ENCODE data around the gene ITCH. TPM values are rescaled to one million over a fixed set of nuclear protein-coding genes. Genes with fewer than 3 reads are reported as not detected.
"Not testable (repeated sequence)": the region's sequence is repeated elsewhere in the genome, so short reads cannot be mapped to it uniquely, and the experiment has no call there.

Gene ITCH
- total and polyA plus RNA-seq, 2 of the 8 experiments (the other 6 are each of a cell fraction or from before 2014, with no cell fraction given): 3.9 to 45.2 TPM

- TF ChIP-seq ATF3 (IDR thresholded peaks at IDR 0.05; ENCODE audit: insufficient read depth, low read depth, low read length) (no peak), POU5F1 (IDR thresholded peaks at IDR 0.05; ENCODE audit: low read depth, low read length) (no peak), BRCA1 (IDR thresholded peaks at IDR 0.05; ENCODE audit: low read depth, low read length) (no peak), EZH2 (IDR thresholded peaks at IDR 0.05; ENCODE audit: low read depth, low read length, severe bottlenecking) (no peak)
Measured at GRCh38 chr20:34382174-34382573, 19.1 kb downstream of the ITCH start (continued).

- H2AK5ac ChIP-seq (ENCODE audit: low read depth, low read length); H3K9ac ChIP-seq (replicated peaks in 1 of 4; ENCODE audit: extremely low read depth in 1 of 4, low read depth in 3 of 4, low read length in 3 of 4); H4K8ac ChIP-seq (ENCODE audit: extremely low read depth, insufficient read depth, low read length); H2AFZ ChIP-seq (ENCODE audit: low read length); H2BK15ac ChIP-seq (ENCODE audit: low read length); H4K5ac ChIP-seq (ENCODE audit: insufficient read length, low read depth, low read length); H2BK12ac ChIP-seq (ENCODE audit: low read depth, low read length); H3K79me1 ChIP-seq (ENCODE audit: low read depth, low read length); H3K23me2 ChIP-seq (ENCODE audit: low read depth, low read length); H3K18ac ChIP-seq (ENCODE audit: extremely low read depth, low read length); H2BK120ac ChIP-seq (replicated peaks; ENCODE audit: low read depth, low read length); H3K27me3 ChIP-seq (replicated peaks in 1 of 4; ENCODE audit: control insufficient read depth in 3 of 4, extremely low read depth in 1 of 4, insufficient read depth in 3 of 4, low read length in 3 of 4); H3K4me1 ChIP-seq (replicated peaks in 1 of 4; ENCODE audit: control insufficient read depth in 3 of 4, insufficient read depth in 4 of 4, low read length in 3 of 4); H3K4ac ChIP-seq (replicated peaks; ENCODE audit: insufficient read length, low read depth, low read length); H3K23ac ChIP-seq (ENCODE audit: insufficient read length); FAIRE-seq; H3K36me3 ChIP-seq (ENCODE audit: control insufficient read depth in 2 of 4, insufficient read depth in 4 of 4, low read length in 3 of 4); H3K56ac ChIP-seq (replicated peaks; ENCODE audit: insufficient read length, low read depth, low read length); H4K91ac ChIP-seq (replicated peaks; ENCODE audit: insufficient read length, low read length); H2BK5ac ChIP-seq (ENCODE audit: low read depth, low read length); H3K14ac ChIP-seq (ENCODE audit: insufficient read length); H3K4me3 ChIP-seq (ENCODE audit: extremely low read depth in 1 of 4, insufficient read depth in 2 of 4, low read depth in 3 of 4, low read length in 4 of 4); H3K9me3 ChIP-seq (ENCODE audit: insufficient read depth in 2 of 2, low read depth in 1 of 2, low read length in 1 of 2); H3K4me2 ChIP-seq (ENCODE audit: insufficient read depth in 1 of 2, low read depth in 2 of 2, low read length in 2 of 2); H2BK20ac ChIP-seq (ENCODE audit: low read length); DNase-seq (ENCODE audit: low read depth in 1 of 2, low spot score in 2 of 2); H4K20me1 ChIP-seq (replicated peaks in 1 of 2; ENCODE audit: control insufficient read depth in 1 of 2, insufficient read depth in 2 of 2, low read length in 2 of 2); H3K27ac ChIP-seq (ENCODE audit: low read depth, low read length): not testable (repeated sequence)
- H3K79me2 ChIP-seq (ENCODE audit: control insufficient read depth in 1 of 2, insufficient read depth in 2 of 2, low read length in 2 of 2): peaks cover 0 to 57% of the 10 kb centered on the region in 2 experiments; a peak in 2 of 4 replicates
- 94% methylated on average over 14 of the region's 14 CpGs; no CpG with 5 or more reads in 1 of the 2 experiments for WGBS, 2 experiments (ENCODE audit: extremely low coverage in 1 of 2, insufficient coverage in 1 of 2, insufficient read length in 1 of 2, insufficient replicate concordance in 2 of 2, low coverage in 1 of 2, low lambda C conversion rate in 2 of 2, missing lambda C conversion rate in 1 of 2)
- CTCF ChIA-PET (ENCODE audit: partially characterized antibody): interaction anchor here (0.8 to 1.2 kb wide), 3 partner anchors 64 to 71 kb away, joined by 3 read pairs; no protein-coding TSS in a partner anchor
- POLR2A ChIA-PET (ENCODE audit: partially characterized antibody): interaction anchor here (0.8 kb wide), 1 partner anchor 15 kb away, joined by 3 read pairs; no protein-coding TSS in a partner anchor
Measured at GRCh38 chr20:34382877-34383455, 19.9 kb downstream of the ITCH start.
